KMS-11 (cell line): Measurements from ENCODE around the gene FBXL7.

Experiments used
- H2AFZ ChIP-seq: fragments of 200-600 bp; sonication (generic); 2 replicates; pipeline ENCODE4 v1.6.1; 2016; ENCODE audit warnings: antibody characterized with exemption, mixed run types, low read depth
- H3K27ac ChIP-seq: fragments of 200-600 bp; sonication (generic); 2 replicates; pipeline ENCODE4 v1.6.1; 2016; ENCODE audit warnings: mild to moderate bottlenecking, mixed run types
- H3K27me3 ChIP-seq: fragments of 200-600 bp; sonication (generic); 2 replicates; pipeline ENCODE4 v1.6.1; 2017; ENCODE audit warnings: mild to moderate bottlenecking, low read depth, mixed run types, moderate library complexity; ENCODE audit not compliant: insufficient read depth
- H3K36me3 ChIP-seq: fragments of 200-600 bp; sonication (generic); 2 replicates; pipeline ENCODE4 v1.6.1; 2017; ENCODE audit warnings: mild to moderate bottlenecking, mixed run types; ENCODE audit not compliant: insufficient read depth
- H3K4me1 ChIP-seq: fragments of 200-600 bp; sonication (generic); 2 replicates; pipeline ENCODE4 v1.6.1; 2016; ENCODE audit warnings: mild to moderate bottlenecking, low read depth, mixed run types; ENCODE audit not compliant: poor library complexity, severe bottlenecking
- H3K4me2 ChIP-seq: fragments of 200-600 bp; sonication (generic); 2 replicates; pipeline ENCODE4 v1.7.0; 2016; ENCODE audit warnings: mild to moderate bottlenecking, mixed run types
- H3K4me3 ChIP-seq: fragments of 200-600 bp; sonication (generic); IDR thresholded peaks from 2 replicates; pipeline ENCODE4 v1.6.1; 2017; ENCODE audit warnings: low read depth, low read length, mixed read lengths; ENCODE audit not compliant: insufficient read depth
- H3K79me2 ChIP-seq: fragments of 200-600 bp; sonication (generic); 2 replicates; pipeline ENCODE4 v1.6.1; 2016; ENCODE audit warnings: low read depth, mixed run types; ENCODE audit not compliant: insufficient read depth
- H3K9ac ChIP-seq: fragments of 200-600 bp; sonication (generic); 2 replicates; pipeline ENCODE4 v1.6.1; 2016; ENCODE audit warnings: mild to moderate bottlenecking, mixed run types
- H4K20me1 ChIP-seq: fragments of 200-600 bp; sonication (generic); 2 replicates; pipeline ENCODE4 v1.6.1; 2016; ENCODE audit warnings: mild to moderate bottlenecking, mixed run types; ENCODE audit not compliant: insufficient read depth
- TF ChIP-seq, protein P1 (sequence below): fragments of 200-600 bp; sonication (generic); conservative IDR thresholded peaks from 2 replicates; pipeline ENCODE4 v1.6.1; 2017; ENCODE audit warnings: low read depth, mild to moderate bottlenecking, antibody characterized with exemption, low read length, moderate library complexity, mixed read lengths

Gene FBXL7

DNA sequence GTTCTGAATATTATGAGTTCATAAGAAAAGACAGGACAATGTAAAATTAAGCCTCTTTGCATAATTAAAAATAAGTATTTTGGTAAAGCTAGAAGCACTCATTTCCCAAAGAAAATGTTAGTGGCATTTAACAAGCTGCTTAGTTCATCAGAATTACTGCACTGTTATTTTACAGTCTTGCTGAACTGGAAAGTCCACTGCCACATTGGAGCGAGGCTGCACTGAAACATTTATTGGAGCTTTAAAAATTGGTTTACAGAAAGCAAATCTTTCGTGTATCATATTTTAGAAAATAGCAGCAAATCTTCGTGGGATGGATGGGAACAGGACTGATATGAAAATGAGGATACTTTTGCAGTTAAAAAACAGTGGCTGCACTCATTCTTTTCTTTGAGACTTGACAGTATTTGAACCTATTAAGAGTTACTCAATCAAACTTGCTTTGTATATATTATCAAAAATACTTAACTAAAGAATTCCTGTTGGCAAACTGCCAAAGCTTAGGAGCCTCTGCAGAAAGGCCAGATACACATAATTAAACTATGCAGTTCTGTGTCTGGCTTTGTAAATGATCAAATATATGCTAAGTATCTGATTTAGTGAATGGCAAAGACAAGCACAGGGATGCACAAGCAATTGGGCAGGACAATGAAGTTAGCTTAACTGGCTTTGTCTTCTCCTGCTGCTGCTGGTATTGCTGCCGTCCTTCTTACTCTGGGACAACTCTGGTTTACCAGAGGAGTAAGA, 16.5 kb upstream of the FBXL7 start:
- Histone ChIP-seq H3K27me3 (no peaks in the 10 kb centered on the region), H3K79me2 (no peaks in the 10 kb centered on the region), H3K27ac (no peak overlapping the region), H3K9ac (no peak overlapping the region), H3K36me3 (no peaks in the 10 kb centered on the region), H3K4me2 (no peak overlapping the region), H4K20me1 (no peaks in the 10 kb centered on the region), H3K4me3 (no peak overlapping the region), H2AFZ (no peak overlapping the region), H3K4me1 (no peaks in the 10 kb centered on the region)
- TF ChIP-seq, protein P1, sequence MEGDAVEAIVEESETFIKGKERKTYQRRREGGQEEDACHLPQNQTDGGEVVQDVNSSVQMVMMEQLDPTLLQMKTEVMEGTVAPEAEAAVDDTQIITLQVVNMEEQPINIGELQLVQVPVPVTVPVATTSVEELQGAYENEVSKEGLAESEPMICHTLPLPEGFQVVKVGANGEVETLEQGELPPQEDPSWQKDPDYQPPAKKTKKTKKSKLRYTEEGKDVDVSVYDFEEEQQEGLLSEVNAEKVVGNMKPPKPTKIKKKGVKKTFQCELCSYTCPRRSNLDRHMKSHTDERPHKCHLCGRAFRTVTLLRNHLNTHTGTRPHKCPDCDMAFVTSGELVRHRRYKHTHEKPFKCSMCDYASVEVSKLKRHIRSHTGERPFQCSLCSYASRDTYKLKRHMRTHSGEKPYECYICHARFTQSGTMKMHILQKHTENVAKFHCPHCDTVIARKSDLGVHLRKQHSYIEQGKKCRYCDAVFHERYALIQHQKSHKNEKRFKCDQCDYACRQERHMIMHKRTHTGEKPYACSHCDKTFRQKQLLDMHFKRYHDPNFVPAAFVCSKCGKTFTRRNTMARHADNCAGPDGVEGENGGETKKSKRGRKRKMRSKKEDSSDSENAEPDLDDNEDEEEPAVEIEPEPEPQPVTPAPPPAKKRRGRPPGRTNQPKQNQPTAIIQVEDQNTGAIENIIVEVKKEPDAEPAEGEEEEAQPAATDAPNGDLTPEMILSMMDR: no peak

DNA sequence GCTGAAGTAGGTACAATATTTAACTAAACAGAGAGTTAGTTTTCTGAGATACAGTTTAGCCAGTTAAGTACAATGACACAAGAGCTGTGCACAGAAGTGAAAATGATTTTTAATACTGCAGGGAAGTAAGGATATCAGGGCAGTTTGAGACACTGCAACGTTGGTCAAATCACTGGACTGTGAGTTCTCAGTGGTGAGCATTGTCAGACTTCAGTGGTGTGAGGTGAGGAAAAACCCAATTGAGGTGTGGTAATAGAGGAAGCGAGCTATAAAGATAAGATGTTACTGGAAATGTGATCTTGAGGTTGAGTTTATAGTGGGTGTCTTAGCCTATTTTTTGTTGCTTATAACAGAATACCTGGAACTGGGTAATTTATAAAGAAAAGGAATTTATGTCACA, 12.8 kb upstream of the FBXL7 start:
- Histone ChIP-seq H3K4me1 (no peaks in the 10 kb centered on the region), H3K4me2 (no peak overlapping the region), H3K36me3 (no peaks in the 10 kb centered on the region), H3K27me3 (no peaks in the 10 kb centered on the region), H3K27ac (no peak overlapping the region), H2AFZ (no peak overlapping the region), H3K4me3 (no peak overlapping the region), H4K20me1 (no peaks in the 10 kb centered on the region), H3K9ac (no peak overlapping the region), H3K79me2 (no peaks in the 10 kb centered on the region)
- TF ChIP-seq, protein P1: no peak

DNA sequence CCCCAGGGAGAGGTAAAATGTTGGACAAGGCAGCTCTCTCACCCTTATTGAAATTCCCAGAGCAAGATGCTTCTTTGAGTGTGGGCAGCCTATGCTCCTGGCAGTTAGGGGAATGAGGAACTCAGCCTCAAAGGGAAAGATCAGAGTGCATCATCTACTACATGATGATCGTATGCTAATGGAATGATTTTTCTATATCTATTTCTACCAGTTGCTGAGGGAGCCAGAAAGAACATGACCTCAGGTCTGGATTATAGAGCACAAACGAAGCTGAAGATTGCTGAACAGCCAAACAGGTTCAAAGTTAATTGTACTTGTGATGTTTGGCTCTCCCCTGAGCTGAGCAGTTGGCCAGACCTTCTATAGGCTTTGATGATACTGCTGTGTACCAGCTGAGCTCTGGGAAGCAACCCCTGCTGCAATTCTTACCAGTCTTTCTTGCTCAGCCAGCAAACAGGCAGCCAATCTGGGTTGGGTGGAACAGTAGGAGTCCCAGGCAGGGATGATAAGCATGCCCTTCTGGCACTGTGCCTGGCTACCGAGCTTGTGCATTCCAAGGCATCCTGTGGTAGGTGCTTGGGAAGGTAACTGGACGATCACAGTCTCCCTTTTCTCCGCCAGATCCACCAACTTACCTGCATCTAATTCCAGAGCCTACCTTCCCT, 10.3 kb upstream of the FBXL7 start:
- Histone ChIP-seq H3K36me3 (no peaks in the 10 kb centered on the region), H3K79me2 (no peaks in the 10 kb centered on the region), H3K4me1 (no peaks in the 10 kb centered on the region), H3K27ac (no peak overlapping the region), H3K9ac (no peak overlapping the region), H2AFZ (no peak overlapping the region), H4K20me1 (no peaks in the 10 kb centered on the region), H3K4me3 (no peak overlapping the region), H3K27me3 (no peaks in the 10 kb centered on the region), H3K4me2 (no peak overlapping the region)
- TF ChIP-seq, protein P1: no peak

DNA sequence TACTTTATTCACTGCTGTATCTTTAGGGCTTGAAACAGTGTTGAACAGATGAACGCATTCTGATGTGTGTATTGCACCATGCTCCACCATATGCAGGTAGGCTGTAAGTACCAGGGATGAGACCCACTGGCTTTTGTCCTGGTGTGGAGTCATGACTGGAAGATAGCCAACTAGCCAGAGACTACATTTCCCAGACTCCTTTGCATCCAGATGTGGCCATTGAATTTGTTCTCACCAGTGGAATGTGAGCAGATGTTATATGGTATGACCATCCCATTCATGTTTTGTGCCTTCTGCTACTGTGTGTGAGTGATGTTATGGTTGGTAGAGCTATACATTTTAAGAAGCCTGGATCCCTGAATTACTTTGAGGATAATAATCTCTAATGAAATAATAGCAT, 7.4 kb upstream of the FBXL7 start:
- no peak overlapping the region for H3K9ac ChIP-seq
- H2AFZ ChIP-seq: no peak overlapping the region
- no peaks in the 10 kb centered on the region for H3K27me3 ChIP-seq
- H3K79me2 ChIP-seq: no peaks in the 10 kb centered on the region
- no peak overlapping the region for H3K4me2 ChIP-seq
- no peaks in the 10 kb centered on the region for H3K4me1 ChIP-seq
- no peak overlapping the region for H3K4me3 ChIP-seq
- H3K27ac ChIP-seq: no peak overlapping the region
- no peaks in the 10 kb centered on the region for H4K20me1 ChIP-seq
- H3K36me3 ChIP-seq: no peaks in the 10 kb centered on the region
- TF ChIP-seq, protein P1: no peak
